ENCODE measurements around the gene DMXL1. TPM values are rescaled to one million over a fixed set of nuclear protein-coding genes. Genes with fewer than 3 reads are reported as not detected.

Gene DMXL1
- total RNA-seq, 1 donor from 2014 or later, result 31.7 TPM

DNA sequence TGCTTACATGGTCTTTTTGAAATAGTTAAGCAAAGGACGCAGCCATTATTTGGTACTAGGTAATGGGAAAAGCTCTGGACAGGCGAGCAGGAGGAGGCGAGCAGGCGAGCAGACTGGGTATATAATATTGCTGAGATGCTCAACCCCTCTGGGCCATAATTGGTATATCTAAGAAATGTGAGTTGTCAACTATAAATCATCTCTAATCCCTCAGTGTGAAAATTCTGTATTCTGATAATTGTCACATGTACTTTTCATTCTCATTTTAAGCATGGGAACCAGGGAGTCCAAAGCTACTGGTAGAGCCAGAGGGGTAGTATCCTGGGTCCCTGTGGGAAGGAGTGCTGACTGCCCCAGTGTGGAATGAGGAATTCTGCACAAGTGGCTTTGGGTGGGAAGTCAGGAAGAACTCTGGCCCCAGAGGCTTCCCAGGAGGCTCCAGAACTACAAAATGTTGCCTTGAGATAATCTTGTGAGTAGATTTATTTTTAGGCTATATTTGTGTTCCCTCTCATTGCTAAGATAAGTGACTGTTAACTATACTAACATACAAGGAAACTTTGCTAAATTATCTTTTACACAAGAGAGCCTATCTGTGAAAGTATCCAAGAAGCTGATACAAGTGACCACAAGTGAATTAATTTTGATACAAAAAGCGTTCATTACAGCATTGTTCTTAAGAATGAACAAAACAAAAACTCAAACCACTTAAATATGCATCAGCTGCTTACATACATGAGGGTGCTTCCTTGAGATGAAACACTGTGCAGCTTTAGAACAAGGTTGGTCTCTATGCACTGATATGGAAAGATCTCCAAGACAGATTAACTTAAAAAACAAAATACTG, 214.4 kb downstream of the DMXL1 start:
- intact Hi-C loops (cut with micrococcal nuclease), result loop anchor here (5.0 kb wide), 1 partner anchor 213 kb away; the partner anchor contains the start of gene DMXL1

DNA sequence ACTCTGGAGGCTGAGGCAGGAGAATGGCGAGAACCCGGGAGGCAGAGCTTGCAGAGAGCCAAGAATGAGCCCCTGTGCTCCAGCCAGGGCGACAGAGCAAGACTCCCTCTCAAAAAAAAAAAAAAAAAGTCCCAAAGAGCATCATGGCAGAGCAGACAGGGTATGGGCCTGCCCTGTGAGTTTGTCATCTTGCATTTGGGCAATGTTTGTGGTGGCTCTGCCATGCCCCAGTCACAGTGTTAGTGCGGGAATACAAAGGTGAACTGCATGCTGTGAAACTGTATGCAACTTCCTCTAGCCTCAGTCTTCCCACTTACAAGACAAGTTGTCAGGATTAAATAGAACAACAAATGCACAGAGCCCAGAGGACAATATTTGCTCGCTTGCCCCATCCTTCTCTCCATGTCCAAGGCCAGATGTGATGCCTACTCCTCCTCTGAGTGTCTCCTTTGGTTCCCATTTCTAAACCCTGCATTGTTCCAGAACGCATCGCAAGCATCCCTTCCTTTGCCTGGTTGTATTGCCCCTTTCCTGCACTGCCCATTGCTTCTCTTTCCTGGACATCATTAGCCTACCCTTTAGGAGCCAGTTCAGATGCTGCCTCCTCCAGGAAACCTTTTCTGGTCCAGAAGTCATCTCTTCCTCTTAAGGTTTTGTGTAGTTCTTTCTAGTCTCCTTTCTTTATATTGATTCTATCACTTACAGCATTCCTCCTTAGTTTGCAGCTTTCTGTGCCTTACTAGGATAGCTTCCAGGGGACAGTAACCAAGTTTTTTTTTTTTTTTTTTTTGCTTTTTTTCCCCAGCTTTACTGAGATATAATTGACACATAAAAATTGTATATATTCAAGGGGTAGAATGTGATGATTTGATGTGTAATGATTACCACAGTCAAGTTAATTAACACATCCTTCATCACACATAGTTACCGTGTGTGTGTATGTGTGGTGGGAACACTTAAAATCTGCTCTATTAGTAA, 215.9 kb downstream of the DMXL1 start:
- intact Hi-C loops (cut with micrococcal nuclease), result loop anchor here (1.0 to 5.0 kb wide), 6 partner anchors 8 to 214 kb away; partner anchors contain the start of gene DMXL1

DNA sequence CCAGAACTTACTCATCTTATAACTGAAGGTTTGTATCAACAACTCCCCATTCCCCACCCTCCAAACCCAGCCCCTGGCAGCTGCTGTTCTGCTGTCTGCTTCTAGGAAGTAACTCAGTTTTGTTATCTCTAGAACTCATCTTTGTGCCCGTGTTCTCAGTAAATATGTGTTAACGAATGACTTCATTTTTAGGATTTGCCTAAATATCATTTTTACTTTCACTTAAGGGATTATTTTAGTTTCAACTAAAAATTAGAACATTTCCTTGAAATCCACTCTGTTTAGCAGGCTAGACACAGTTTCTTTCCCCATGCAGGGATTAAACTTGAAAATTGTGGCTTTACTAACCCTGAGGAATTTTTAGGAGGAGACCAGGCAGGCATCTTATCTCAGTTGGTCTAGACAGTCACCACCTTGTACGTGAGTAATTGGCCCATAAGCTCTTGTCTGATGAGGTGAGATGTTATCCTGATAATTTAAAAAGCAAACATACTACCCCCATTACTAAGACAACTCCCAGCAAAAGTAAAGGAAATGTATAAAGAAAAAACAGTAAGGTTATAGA, 216.7 kb downstream of the DMXL1 start:
- intact Hi-C loops (cut with micrococcal nuclease), result loop anchor here (1.0 to 5.0 kb wide), 6 partner anchors 9 to 215 kb away; partner anchors contain the start of gene DMXL1

DNA sequence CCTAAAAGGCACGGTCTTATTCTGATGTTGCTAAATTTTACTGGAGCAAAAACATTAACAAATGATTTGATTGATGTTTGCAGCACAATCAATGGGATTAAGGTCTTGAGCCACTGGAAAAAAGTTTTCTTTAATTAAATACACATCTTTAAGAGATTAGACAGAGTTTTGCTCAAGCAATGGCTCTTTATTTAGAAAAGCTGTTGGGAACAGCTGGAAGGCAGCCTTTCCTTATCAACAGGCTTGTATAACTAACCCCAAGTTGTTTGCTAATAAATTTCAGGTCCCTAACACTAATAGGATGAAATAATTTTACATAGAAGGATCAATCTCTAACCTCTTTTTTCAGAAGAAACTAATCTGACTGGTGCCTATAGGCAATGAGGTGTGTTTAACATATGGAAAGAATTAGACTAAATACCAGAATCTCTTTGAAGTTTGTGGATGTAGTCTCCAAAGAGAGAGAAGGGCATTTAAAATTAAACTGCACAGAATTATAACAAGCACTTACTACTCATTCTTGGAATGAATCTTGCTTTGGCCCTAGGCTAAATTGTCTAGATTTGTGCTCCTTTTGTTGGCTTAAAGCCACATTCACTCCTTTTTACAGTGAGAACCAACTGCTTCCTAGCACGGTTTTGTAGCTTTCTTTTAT, 217.6 kb downstream of the DMXL1 start:
- intact Hi-C loops (cut with micrococcal nuclease), result loop anchor here (5.0 kb wide), 1 partner anchor 216 kb away; the partner anchor contains the start of gene DMXL1

DNA sequence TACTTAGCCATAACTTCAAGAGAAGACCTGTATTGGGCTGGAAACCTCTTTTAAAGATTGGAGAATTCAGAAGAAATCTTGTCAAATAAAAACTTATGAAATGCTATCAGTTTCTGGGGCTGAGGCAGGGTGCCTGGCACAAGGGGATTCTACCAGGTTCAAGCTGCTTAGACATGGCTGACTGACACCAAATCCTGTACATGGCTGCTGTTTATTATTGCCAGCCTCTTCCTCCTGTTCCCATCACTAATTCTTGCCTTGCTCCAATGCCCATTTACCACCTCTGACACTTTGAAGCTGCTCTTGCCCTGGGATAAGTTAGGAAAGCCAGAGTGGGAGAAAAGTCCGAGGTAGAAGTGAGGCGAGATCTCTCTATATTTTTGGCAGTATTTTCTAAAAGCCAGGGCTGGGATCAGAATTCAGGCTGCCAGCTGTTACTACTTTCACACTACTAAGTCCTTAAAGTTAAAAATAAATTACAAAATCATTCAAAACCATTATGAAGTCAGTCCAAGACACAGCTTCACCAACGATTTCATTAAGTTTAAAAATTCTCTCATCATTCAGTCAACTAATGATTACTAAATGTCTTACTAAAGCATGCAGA, 218.7 kb downstream of the DMXL1 start:
- intact Hi-C loops (cut with micrococcal nuclease), result loop anchor here (5.0 kb wide), 1 partner anchor 217 kb away; the partner anchor contains the start of gene DMXL1

DNA sequence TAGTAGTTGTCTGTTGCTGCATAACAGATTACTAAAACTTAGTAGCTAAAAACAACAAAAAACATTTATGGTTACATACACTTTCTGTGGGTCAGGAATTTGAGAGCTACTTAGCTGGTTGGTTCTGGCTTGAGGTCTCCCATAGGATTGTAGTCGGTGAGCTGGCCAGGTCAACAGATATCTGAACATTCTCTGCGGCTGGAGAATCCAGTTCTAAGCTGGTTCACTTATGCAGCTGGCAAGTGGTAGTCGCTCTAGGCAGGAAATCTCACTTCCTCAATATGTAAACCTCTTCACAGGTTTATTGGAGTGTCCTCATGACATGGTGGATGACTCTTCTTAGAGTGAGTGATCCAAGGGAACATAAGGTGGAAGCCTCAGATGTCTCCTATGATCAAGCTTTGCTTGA, 219.3 kb downstream of the DMXL1 start:
- intact Hi-C loops (cut with micrococcal nuclease), result no loop called here

DNA sequence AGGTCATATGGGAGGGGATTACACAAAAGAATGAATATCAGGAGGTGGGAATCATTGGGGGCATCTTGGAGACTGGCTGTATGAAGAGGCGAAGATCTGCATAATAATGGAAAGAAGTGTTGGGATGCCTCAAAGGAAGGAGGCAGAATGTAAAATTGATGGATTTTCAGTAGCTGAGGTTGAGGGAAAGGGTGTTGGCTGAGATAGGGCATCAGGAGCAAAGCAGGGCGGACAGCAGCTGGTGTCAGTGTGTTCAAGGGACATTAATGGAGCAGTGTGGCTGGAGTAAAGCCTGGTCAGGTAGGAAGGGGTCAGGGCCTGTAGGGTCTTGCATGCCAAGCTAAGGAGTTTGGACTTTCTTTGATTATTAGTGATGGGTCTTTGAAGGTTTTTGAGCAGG, 219.7 kb downstream of the DMXL1 start:
- intact Hi-C loops (cut with micrococcal nuclease), result no loop called here

DNA sequence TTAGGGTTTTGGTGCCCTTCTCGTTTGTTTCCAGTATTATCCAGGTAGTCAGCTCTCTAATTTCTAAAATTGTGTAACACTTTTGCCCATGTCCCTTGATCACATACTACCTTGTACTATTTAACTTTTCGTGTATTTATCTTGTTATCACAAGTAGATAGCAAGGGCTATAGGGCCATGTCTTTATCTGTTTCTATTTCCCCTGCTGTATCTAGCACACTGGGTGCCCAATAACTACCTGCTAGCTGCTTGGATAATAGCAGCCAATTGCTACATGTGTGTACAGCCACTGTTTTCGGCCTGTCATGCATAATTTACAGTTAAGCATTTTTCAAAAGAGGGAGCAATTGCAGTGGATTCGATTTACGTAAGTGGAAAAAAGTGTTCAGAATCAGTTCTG, 220.2 kb downstream of the DMXL1 start:
- intact Hi-C loops (cut with micrococcal nuclease), result no loop called here

DNA sequence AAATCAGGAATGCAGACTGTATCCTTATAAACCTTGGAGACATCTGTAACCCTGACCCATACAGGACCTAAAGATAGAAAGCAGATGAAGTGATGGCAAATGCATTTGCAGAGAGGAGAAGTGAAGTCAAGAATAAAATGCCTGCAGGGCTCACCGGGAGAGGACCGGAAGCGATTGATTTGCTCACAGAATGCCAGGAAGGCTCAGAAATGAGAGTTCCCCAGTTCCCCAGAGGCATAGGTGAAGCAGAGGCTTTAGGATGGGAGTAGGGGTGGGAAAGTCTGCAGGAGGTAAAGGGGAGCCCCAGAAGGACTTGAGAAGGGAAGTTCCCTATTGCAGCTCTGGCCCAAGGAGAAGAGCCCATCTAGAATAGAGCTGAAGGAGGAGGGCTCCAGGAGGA, 221.0 kb downstream of the DMXL1 start:
- intact Hi-C loops (cut with micrococcal nuclease), result no loop called here

DNA sequence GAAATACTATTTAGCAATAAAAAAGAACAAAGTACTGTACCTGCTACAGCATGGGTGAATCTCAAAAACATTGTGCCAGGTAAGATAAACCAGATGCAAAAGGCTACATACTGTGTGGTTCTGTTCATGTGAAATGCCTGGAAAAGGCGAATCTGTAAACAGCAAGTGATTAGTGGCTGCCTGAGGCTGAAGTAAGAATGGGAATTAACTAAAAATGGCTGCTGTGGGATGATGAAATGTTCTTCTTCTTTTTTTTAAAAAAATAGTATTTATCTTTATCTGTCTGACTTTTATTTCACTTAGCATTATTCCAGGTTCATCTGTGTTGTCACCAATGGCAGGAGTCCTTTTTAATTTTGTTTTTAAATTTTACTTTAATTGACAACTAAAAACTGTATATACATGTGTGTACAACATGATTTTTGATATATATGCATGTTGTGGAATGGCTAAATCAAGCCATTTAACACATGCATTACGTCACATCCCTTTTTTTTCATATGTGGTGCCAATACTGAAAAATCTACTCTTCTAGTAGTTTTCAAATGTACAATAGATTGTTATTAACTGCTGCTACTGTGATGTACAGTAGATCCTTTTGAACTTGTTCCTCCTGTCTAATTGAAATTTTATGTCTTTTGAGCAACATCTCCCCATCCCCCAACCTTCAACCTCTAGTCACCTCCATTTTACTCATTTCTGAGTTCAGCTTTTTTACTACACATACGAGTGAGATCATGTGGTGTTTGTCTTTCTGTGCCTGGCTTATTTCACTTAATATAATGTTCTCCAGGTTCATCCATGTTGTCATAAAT, 222.0 kb downstream of the DMXL1 start:
- intact Hi-C loops (cut with micrococcal nuclease), result no loop called here

DNA sequence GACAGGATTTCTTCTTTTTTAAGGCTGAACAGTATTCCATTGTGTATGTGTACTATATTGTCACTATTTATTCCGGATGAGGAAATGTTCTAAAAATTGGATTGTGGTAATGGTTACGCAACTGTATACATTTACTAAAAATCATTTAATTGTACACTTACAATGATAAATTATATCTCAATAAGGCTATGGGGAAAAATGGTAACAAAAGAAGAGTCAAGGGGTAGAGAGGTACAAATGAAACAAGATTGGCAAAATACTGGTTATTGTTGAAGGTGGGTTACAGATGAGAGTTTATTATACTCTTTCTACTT, 222.6 kb downstream of the DMXL1 start:
- intact Hi-C loops (cut with micrococcal nuclease), result no loop called here

Other genes with a start within 250 kb of the DMXL1 start
- gene DTWD2, start 82.5 kb upstream of the DMXL1 start, total RNA-seq, result 2.8 and 3.0 TPM in 2 replicates